HepG2 (cell line): ENCODE measurements around the gene GPN2. TPM values are rescaled to one million over a fixed set of nuclear protein-coding genes. Genes with fewer than 3 reads are reported as not detected.

ENCODE experiments used
- BRF2 ChIP-seq: sonication (generic); formaldehyde crosslinking; IDR thresholded peaks from 2 replicates; pipeline ENCODE4 v1.8.1; 2022; ENCODE audit warnings: mild to moderate bottlenecking, missing genetic modification reagents
- DNMT1 ChIP-seq: sonication (generic); formaldehyde crosslinking; IDR thresholded peaks from 2 replicates; pipeline ENCODE4 v1.5.1; 2020; ENCODE audit warnings: mild to moderate bottlenecking, missing genetic modification reagents
- GABPA ChIP-seq, 2 experiments: IDR thresholded peaks; 2 replicates each; pipeline ENCODE4 v1.6.1; 2011 to 2016; ENCODE audit warnings: low read depth in 2 of 2, low read length in 1 of 2, missing biosample characterization in 1 of 2, missing genetic modification characterization in 1 of 2
- GATA4 ChIP-seq: sonication (generic); IDR thresholded peaks from 2 replicates; pipeline ENCODE4 v1.6.1; 2016; ENCODE audit warnings: antibody characterized with exemption, low read depth, borderline replicate concordance
- LCORL ChIP-seq, 2 experiments: fragments of 450-650 bp in 1 of 2; sonication (generic) in 1 of 2; formaldehyde crosslinking in 1 of 2; IDR thresholded peaks; 2 replicates each; pipeline versions ENCODE4 v1.5.0 to v1.6.1; 2017 to 2020; ENCODE audit warnings: antibody characterized with exemption in 1 of 2, missing genetic modification reagents in 1 of 2
- PHF8 ChIP-seq: sonication (generic); formaldehyde crosslinking; IDR thresholded peaks from 2 replicates; pipeline ENCODE4 v1.5.0; 2020; ENCODE audit warnings: missing genetic modification reagents
- RBFOX2 ChIP-seq: fragments of 200-400 bp; formaldehyde crosslinking; IDR thresholded peaks from 2 replicates; pipeline ENCODE4 v1.6.1; 2017; ENCODE audit warnings: low read depth, mild to moderate bottlenecking, low read length
- RXRA ChIP-seq: sonication (generic); formaldehyde crosslinking; IDR thresholded peaks from 2 replicates; pipeline ENCODE4 v1.5.1; 2020; ENCODE audit warnings: missing genetic modification reagents
- SIN3A ChIP-seq: IDR thresholded peaks from 2 replicates; pipeline ENCODE4 v1.6.1; 2011; ENCODE audit warnings: low read depth, mild to moderate bottlenecking, control low read depth, low read length, borderline replicate concordance
- SOX13 ChIP-seq, 3 experiments: fragments of 450-650 bp in 1 of 3; sonication (generic) in 1 of 3; formaldehyde crosslinking in 1 of 3; IDR thresholded peaks in 2 of 3; conservative IDR thresholded peaks in 1 of 3; 2 replicates each; pipeline versions ENCODE4 v1.5.0 to v1.6.1; 2016 to 2020; ENCODE audit warnings: antibody characterized with exemption in 1 of 3, mild to moderate bottlenecking in 1 of 3, missing compliant biosample characterization in 1 of 3, missing genetic modification reagents in 1 of 3, moderate library complexity in 1 of 3
- TFAP4 ChIP-seq: sonication (generic); IDR thresholded peaks from 2 replicates; pipeline ENCODE4 v1.6.1; 2016; ENCODE audit warnings: low read depth, borderline replicate concordance
- YEATS2 ChIP-seq: sonication (generic); formaldehyde crosslinking; IDR thresholded peaks from 2 replicates; pipeline ENCODE4 v1.4.0; 2020; ENCODE audit warnings: missing genetic modification reagents, borderline replicate concordance
- ZNF274 ChIP-seq: sonication (generic); formaldehyde crosslinking; IDR thresholded peaks from 2 replicates; pipeline ENCODE4 v1.5.1; 2020; ENCODE audit warnings: mild to moderate bottlenecking, missing genetic modification reagents
- ZNF451 ChIP-seq: sonication (generic); formaldehyde crosslinking; IDR thresholded peaks from 2 replicates; pipeline ENCODE4 v1.5.0; 2020; ENCODE audit warnings: mild to moderate bottlenecking, missing genetic modification reagents
- ZNF788 ChIP-seq: sonication (generic); formaldehyde crosslinking; IDR thresholded peaks from 2 replicates; pipeline ENCODE4 v1.5.0; 2020; ENCODE audit warnings: mild to moderate bottlenecking, missing genetic modification reagents, borderline replicate concordance
- polyA plus RNA-seq, 8 experiments: library from polyadenylated mRNA; depleted of rRNA in 3 of 8; stranded (reverse) in 7 of 8; unstranded in 1 of 8; fragments of >200 nt; fragmentation: Illumina TruSeq in 4 of 8; extraction: Trizol in 4 of 8; gene quantifications; 2 replicates each; pipeline versions ENCODE4 v1.2.1 to v1.2.3, GENCODE V29; 2011 to 2016; ENCODE audit warnings: low read depth in 4 of 8, missing spikeins in 1 of 8, mixed read lengths in 1 of 8; ENCODE audit not compliant: insufficient read depth in 1 of 8
- total RNA-seq, 5 experiments: library from RNA; depleted of rRNA; stranded (reverse); fragments of >200 nt; fragmentation: Illumina TruSeq; extraction: Trizol; gene quantifications; 2 replicates each; pipeline ENCODE4 v1.2.3, GENCODE V29; 2016; ENCODE audit warnings: low read depth in 1 of 5
- TF ChIP-seq, protein P1 (sequence below): sonication (generic); formaldehyde crosslinking; IDR thresholded peaks from 2 replicates; pipeline ENCODE4 v1.5.1; 2020; ENCODE audit warnings: mild to moderate bottlenecking, missing genetic modification reagents, moderate library complexity
- TF ChIP-seq, protein P2 (sequence below): sonication (generic); formaldehyde crosslinking; IDR thresholded peaks from 2 replicates; pipeline ENCODE4 v1.4.0; 2020; ENCODE audit warnings: missing genetic modification reagents, borderline replicate concordance

GPN2 gene
- total and polyA plus RNA-seq, 2 of the 13 experiments (the other 11 are each of a cell fraction or from before 2014, with no cell fraction given), result 19.3 to 38.9 TPM

DNA sequence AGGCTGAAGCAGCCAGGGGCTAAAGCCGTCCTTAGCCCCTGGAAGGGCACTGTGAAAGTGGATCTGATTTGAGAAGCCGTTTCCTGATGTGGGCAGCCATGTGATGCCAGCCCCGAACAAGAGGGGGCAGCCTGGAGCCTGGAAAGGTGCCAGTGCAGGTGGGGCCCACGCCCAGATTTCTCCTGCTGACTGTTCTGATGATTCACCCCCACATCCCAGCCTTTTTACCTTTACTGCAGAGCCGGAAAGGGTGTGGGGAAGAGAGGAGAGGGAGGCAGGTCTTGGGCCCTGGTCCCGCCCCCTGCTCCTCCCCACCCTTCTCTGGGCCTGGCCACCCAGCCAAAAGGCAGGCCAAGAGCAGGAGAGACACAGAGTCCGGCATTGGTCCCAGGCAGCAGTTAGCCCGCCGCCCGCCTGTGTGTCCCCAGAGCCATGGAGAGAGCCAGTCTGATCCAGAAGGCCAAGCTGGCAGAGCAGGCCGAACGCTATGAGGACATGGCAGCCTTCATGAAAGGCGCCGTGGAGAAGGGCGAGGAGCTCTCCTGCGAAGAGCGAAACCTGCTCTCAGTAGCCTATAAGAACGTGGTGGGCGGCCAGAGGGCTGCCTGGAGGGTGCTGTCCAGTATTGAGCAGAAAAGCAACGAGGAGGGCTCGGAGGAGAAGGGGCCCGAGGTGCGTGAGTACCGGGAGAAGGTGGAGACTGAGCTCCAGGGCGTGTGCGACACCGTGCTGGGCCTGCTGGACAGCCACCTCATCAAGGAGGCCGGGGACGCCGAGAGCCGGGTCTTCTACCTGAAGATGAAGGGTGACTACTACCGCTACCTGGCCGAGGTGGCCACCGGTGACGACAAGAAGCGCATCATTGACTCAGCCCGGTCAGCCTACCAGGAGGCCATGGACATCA lies 27.1 kb downstream of the GPN2 start, which contains the start of gene SFN (continued):
- TF ChIP-seq, protein P1, sequence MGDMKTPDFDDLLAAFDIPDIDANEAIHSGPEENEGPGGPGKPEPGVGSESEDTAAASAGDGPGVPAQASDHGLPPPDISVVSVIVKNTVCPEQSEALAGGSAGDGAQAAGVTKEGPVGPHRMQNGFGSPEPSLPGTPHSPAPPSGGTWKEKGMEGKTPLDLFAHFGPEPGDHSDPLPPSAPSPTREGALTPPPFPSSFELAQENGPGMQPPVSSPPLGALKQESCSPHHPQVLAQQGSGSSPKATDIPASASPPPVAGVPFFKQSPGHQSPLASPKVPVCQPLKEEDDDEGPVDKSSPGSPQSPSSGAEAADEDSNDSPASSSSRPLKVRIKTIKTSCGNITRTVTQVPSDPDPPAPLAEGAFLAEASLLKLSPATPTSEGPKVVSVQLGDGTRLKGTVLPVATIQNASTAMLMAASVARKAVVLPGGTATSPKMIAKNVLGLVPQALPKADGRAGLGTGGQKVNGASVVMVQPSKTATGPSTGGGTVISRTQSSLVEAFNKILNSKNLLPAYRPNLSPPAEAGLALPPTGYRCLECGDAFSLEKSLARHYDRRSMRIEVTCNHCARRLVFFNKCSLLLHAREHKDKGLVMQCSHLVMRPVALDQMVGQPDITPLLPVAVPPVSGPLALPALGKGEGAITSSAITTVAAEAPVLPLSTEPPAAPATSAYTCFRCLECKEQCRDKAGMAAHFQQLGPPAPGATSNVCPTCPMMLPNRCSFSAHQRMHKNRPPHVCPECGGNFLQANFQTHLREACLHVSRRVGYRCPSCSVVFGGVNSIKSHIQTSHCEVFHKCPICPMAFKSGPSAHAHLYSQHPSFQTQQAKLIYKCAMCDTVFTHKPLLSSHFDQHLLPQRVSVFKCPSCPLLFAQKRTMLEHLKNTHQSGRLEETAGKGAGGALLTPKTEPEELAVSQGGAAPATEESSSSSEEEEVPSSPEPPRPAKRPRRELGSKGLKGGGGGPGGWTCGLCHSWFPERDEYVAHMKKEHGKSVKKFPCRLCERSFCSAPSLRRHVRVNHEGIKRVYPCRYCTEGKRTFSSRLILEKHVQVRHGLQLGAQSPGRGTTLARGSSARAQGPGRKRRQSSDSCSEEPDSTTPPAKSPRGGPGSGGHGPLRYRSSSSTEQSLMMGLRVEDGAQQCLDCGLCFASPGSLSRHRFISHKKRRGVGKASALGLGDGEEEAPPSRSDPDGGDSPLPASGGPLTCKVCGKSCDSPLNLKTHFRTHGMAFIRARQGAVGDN (CRISPR knock-in tag), result peak; percentile 83
- TF ChIP-seq RBFOX2 (peak; percentile 29; the same call in 1 of the 2 replicates), ZNF274 (CRISPR knock-in tag) (0 out of 2 replicates have a peak, but pooled peaks have one; percentile 19), GABPA (IDR thresholded peaks at IDR 0.05; ENCODE audit: low read depth, low read length) (no peak), GABPA (CRISPR knock-in tag; IDR thresholded peaks at IDR 0.05; ENCODE audit: low read depth) (peak; percentile 44), PHF8 (CRISPR knock-in tag) (peak; percentile 67), RXRA (CRISPR knock-in tag) (0 out of 2 replicates have a peak, but pooled peaks have one; percentile 39), ZNF451 (no peak), GATA4 (0 out of 2 replicates have a peak, but pooled peaks have one; percentile 39), LCORL (IDR thresholded peaks at IDR 0.05) (no peak), LCORL (CRISPR knock-in tag; IDR thresholded peaks at IDR 0.05) (peak; percentile 33; the same call in 1 of the 2 replicates), SOX13 (IDR thresholded peaks at IDR 0.05) (no peak), SOX13 (CRISPR knock-in tag; conservative IDR thresholded peaks at IDR 0.05 in 1 of 2, IDR thresholded peaks at IDR 0.05 in 1 of 2) (peak in 1 of 2 experiments; percentile 13; a peak in 1 of 4 replicates), TFAP4 (peak; percentile 72; the same call in 1 of the 2 replicates), SIN3A (no peak), ZNF788 (peak; percentile 33; the same call in 1 of the 2 replicates), BRF2 (CRISPR knock-in tag) (no peak), YEATS2 (CRISPR knock-in tag) (peak; percentile 47; the same call in 1 of the 2 replicates), DNMT1 (CRISPR knock-in tag) (peak; percentile 49; the same call in 1 of the 2 replicates)
- TF ChIP-seq, protein P2, sequence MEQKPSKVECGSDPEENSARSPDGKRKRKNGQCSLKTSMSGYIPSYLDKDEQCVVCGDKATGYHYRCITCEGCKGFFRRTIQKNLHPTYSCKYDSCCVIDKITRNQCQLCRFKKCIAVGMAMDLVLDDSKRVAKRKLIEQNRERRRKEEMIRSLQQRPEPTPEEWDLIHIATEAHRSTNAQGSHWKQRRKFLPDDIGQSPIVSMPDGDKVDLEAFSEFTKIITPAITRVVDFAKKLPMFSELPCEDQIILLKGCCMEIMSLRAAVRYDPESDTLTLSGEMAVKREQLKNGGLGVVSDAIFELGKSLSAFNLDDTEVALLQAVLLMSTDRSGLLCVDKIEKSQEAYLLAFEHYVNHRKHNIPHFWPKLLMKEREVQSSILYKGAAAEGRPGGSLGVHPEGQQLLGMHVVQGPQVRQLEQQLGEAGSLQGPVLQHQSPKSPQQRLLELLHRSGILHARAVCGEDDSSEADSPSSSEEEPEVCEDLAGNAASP (CRISPR knock-in tag), result no peak
